HEK293 (cell line): ENCODE data around the gene PXDC1.

Source experiments
- CTCF ChIA-PET: fragments of 350-600 bp; formaldehyde crosslinking; extraction: SDS; loops from one replicate; lab custom pipeline; 2021; ENCODE audit warnings: antibody characterized with exemption; lab: Yijun Ruan, JAX
- POLR2A ChIA-PET: fragments of 300-600 bp; formaldehyde crosslinking; extraction: SDS; loops from one replicate; lab custom pipeline; 2020; ENCODE audit warnings: antibody characterized with exemption, inconsistent platforms; lab: Yijun Ruan, JAX
- H3K27ac ChIP-seq: fragments of 200-500 bp; sonication (Bioruptor generic); 2 replicates; pipeline ENCODE4 v1.5.1; 2014; ENCODE audit warnings: low read depth, low read length, control low read depth, inconsistent platforms; ENCODE audit errors: extremely low read depth
- H3K36me3 ChIP-seq, 2 experiments: fragments of 200-500 bp in 1 of 2; sonication (Bioruptor generic) in 1 of 2; 1 replicate in 1 of 2; 2 replicates in 1 of 2; pipeline ENCODE4 v1.5.1; 2014 to 2017; ENCODE audit warnings: inconsistent platforms in 2 of 2, low read length in 2 of 2; ENCODE audit not compliant: control insufficient read depth in 2 of 2, insufficient read depth in 1 of 2
- H3K4me1 ChIP-seq: fragments of 200-500 bp; sonication (Bioruptor generic); 2 replicates; pipeline ENCODE4 v1.5.1; 2014; ENCODE audit warnings: mild to moderate bottlenecking, low read length, inconsistent platforms; ENCODE audit not compliant: control insufficient read depth, insufficient read depth
- H3K4me3 ChIP-seq: 2 replicates; pipeline ENCODE4 v1.5.1; 2011; ENCODE audit warnings: low read depth, mild to moderate bottlenecking, control low read depth, low read length, moderate library complexity
- H3K9me3 ChIP-seq: fragments of 200-500 bp; sonication (Bioruptor generic); 2 replicates; pipeline ENCODE4 v1.5.1; 2014; ENCODE audit warnings: low read depth, low read length, inconsistent platforms; ENCODE audit not compliant: control insufficient read depth, insufficient read depth
- GLIS2 ChIP-seq: fragments of 450-650 bp; formaldehyde crosslinking; IDR thresholded peaks from 2 replicates; pipeline ENCODE4 v1.5.1; 2016; ENCODE audit warnings: missing biosample characterization, missing genetic modification characterization
- HOXD13 ChIP-seq: sonication (generic); formaldehyde crosslinking; IDR thresholded peaks from 2 replicates; pipeline ENCODE4 v1.8.0; 2022; ENCODE audit warnings: missing genetic modification reagents, borderline replicate concordance
- RBAK ChIP-seq: fragments of 450-650 bp; formaldehyde crosslinking; IDR thresholded peaks from 2 replicates; pipeline ENCODE4 v1.5.1; 2016; ENCODE audit warnings: missing biosample characterization, missing genetic modification characterization
- REPIN1 ChIP-seq: fragments of 450-650 bp; formaldehyde crosslinking; IDR thresholded peaks from 2 replicates; pipeline ENCODE4 v1.5.1; 2017; ENCODE audit warnings: missing biosample characterization, missing genetic modification characterization, low read depth
- ZEB2 ChIP-seq: fragments of 450-650 bp; formaldehyde crosslinking; IDR thresholded peaks from 2 replicates; pipeline ENCODE4 v1.5.1; 2016; ENCODE audit warnings: missing biosample characterization, missing genetic modification characterization
- ZFP69B ChIP-seq: fragments of 450-650 bp; formaldehyde crosslinking; IDR thresholded peaks from 2 replicates; pipeline ENCODE4 v1.5.1; 2016; ENCODE audit warnings: missing biosample characterization, missing genetic modification characterization
- ZIC2 ChIP-seq: fragments of 450-650 bp; formaldehyde crosslinking; IDR thresholded peaks from 2 replicates; pipeline ENCODE4 v1.5.1; 2016; ENCODE audit warnings: missing biosample characterization, missing genetic modification characterization
- ZNF223 ChIP-seq: fragments of 450-650 bp; formaldehyde crosslinking; IDR thresholded peaks from 2 replicates; pipeline ENCODE4 v1.5.1; 2016; ENCODE audit warnings: missing biosample characterization, missing genetic modification characterization
- ZNF239 ChIP-seq: fragments of 450-650 bp; formaldehyde crosslinking; IDR thresholded peaks from 2 replicates; pipeline ENCODE4 v1.5.1; 2016; ENCODE audit warnings: missing biosample characterization, missing genetic modification characterization
- ZNF266 ChIP-seq: fragments of 450-650 bp; formaldehyde crosslinking; IDR thresholded peaks from 2 replicates; pipeline ENCODE4 v1.5.1; 2016; ENCODE audit warnings: missing biosample characterization, missing genetic modification characterization, low read depth
- ZNF292 ChIP-seq: fragments of 450-650 bp; formaldehyde crosslinking; IDR thresholded peaks from 2 replicates; pipeline ENCODE4 v1.5.1; 2016; ENCODE audit warnings: low read depth, missing biosample characterization, missing genetic modification characterization, borderline replicate concordance
- ZNF341 ChIP-seq: fragments of 450-650 bp; formaldehyde crosslinking; IDR thresholded peaks from 2 replicates; pipeline ENCODE4; 2016; ENCODE audit warnings: low read depth, missing biosample characterization, missing genetic modification characterization
- ZNF48 ChIP-seq: fragments of 450-650 bp; formaldehyde crosslinking; IDR thresholded peaks from 2 replicates; pipeline ENCODE4 v1.5.1; 2016; ENCODE audit warnings: missing biosample characterization, missing genetic modification characterization
- ZSCAN30 ChIP-seq: fragments of 450-650 bp; IDR thresholded peaks from 2 replicates; pipeline ENCODE4 v1.5.1; 2018; ENCODE audit warnings: missing biosample characterization, mild to moderate bottlenecking, missing genetic modification characterization, moderate library complexity
- TF ChIP-seq, protein P1 (sequence below): fragments of 450-650 bp; formaldehyde crosslinking; IDR thresholded peaks from 2 replicates; pipeline ENCODE4 v1.5.1; 2016; ENCODE audit warnings: missing biosample characterization, missing genetic modification characterization, borderline replicate concordance
- TF ChIP-seq, protein P2 (sequence below): fragments of 450-650 bp; formaldehyde crosslinking; conservative IDR thresholded peaks from 2 replicates; pipeline ENCODE4 v1.5.1; 2016; ENCODE audit warnings: low read depth, missing biosample characterization, missing genetic modification characterization
- TF ChIP-seq, protein P3 (sequence below): fragments of 450-650 bp; formaldehyde crosslinking; IDR thresholded peaks from 2 replicates; pipeline ENCODE4 v1.5.1; 2017; ENCODE audit warnings: missing biosample characterization, mild to moderate bottlenecking, missing genetic modification characterization, moderate library complexity
- TF ChIP-seq, protein P4 (sequence below): fragments of 450-650 bp; formaldehyde crosslinking; IDR thresholded peaks from 2 replicates; pipeline ENCODE4 v1.5.1; 2016; ENCODE audit warnings: missing biosample characterization, missing genetic modification characterization
- TF ChIP-seq, protein P5 (sequence below): fragments of 450-650 bp; formaldehyde crosslinking; IDR thresholded peaks from 2 replicates; pipeline ENCODE4 v1.5.1; 2016; ENCODE audit warnings: missing biosample characterization, missing genetic modification characterization
- TF ChIP-seq, protein P6 (sequence below): fragments of 450-650 bp; formaldehyde crosslinking; optimal IDR thresholded peaks from 2 replicates; pipeline ENCODE3; 2016; ENCODE audit warnings: missing biosample characterization, mild to moderate bottlenecking, missing genetic modification characterization

The PXDC1 gene

DNA sequence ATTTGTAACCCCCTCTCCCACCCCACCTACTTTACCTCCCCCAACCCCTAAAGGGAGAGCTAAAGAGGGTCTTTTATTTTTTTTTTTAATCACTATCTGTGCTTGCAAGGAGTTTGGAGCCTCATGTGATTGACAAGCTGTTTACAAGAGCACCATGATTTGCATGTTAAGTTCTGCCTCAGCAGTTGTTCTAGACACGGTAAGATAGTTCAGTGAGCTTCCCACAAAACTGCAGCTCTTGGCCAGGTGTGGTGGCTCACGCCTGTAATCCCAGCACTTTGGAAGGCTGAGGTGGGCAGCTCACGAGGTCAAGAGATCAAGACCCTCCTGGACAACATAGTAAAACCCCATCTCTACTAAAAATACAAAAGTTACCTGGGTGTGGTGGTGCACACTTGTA is 5.0 kb upstream of the PXDC1 start (continued):
- TF ChIP-seq, protein P1, sequence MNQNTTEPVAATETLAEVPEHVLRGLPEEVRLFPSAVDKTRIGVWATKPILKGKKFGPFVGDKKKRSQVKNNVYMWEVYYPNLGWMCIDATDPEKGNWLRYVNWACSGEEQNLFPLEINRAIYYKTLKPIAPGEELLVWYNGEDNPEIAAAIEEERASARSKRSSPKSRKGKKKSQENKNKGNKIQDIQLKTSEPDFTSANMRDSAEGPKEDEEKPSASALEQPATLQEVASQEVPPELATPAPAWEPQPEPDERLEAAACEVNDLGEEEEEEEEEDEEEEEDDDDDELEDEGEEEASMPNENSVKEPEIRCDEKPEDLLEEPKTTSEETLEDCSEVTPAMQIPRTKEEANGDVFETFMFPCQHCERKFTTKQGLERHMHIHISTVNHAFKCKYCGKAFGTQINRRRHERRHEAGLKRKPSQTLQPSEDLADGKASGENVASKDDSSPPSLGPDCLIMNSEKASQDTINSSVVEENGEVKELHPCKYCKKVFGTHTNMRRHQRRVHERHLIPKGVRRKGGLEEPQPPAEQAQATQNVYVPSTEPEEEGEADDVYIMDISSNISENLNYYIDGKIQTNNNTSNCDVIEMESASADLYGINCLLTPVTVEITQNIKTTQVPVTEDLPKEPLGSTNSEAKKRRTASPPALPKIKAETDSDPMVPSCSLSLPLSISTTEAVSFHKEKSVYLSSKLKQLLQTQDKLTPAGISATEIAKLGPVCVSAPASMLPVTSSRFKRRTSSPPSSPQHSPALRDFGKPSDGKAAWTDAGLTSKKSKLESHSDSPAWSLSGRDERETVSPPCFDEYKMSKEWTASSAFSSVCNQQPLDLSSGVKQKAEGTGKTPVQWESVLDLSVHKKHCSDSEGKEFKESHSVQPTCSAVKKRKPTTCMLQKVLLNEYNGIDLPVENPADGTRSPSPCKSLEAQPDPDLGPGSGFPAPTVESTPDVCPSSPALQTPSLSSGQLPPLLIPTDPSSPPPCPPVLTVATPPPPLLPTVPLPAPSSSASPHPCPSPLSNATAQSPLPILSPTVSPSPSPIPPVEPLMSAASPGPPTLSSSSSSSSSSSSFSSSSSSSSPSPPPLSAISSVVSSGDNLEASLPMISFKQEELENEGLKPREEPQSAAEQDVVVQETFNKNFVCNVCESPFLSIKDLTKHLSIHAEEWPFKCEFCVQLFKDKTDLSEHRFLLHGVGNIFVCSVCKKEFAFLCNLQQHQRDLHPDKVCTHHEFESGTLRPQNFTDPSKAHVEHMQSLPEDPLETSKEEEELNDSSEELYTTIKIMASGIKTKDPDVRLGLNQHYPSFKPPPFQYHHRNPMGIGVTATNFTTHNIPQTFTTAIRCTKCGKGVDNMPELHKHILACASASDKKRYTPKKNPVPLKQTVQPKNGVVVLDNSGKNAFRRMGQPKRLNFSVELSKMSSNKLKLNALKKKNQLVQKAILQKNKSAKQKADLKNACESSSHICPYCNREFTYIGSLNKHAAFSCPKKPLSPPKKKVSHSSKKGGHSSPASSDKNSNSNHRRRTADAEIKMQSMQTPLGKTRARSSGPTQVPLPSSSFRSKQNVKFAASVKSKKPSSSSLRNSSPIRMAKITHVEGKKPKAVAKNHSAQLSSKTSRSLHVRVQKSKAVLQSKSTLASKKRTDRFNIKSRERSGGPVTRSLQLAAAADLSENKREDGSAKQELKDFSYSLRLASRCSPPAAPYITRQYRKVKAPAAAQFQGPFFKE (tag by site-specific recombination): no peak
- no peak for TF ChIP-seq ZNF223 (tag by site-specific recombination)
- TF ChIP-seq ZNF341 (tag by site-specific recombination): no peak
- TF ChIP-seq, protein P2, sequence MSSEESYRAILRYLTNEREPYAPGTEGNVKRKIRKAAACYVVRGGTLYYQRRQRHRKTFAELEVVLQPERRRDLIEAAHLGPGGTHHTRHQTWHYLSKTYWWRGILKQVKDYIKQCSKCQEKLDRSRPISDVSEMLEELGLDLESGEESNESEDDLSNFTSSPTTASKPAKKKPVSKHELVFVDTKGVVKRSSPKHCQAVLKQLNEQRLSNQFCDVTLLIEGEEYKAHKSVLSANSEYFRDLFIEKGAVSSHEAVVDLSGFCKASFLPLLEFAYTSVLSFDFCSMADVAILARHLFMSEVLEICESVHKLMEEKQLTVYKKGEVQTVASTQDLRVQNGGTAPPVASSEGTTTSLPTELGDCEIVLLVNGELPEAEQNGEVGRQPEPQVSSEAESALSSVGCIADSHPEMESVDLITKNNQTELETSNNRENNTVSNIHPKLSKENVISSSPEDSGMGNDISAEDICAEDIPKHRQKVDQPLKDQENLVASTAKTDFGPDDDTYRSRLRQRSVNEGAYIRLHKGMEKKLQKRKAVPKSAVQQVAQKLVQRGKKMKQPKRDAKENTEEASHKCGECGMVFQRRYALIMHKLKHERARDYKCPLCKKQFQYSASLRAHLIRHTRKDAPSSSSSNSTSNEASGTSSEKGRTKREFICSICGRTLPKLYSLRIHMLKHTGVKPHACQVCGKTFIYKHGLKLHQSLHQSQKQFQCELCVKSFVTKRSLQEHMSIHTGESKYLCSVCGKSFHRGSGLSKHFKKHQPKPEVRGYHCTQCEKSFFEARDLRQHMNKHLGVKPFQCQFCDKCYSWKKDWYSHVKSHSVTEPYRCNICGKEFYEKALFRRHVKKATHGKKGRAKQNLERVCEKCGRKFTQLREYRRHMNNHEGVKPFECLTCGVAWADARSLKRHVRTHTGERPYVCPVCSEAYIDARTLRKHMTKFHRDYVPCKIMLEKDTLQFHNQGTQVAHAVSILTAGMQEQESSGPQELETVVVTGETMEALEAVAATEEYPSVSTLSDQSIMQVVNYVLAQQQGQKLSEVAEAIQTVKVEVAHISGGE (tag by site-specific recombination): no peak
- TF ChIP-seq ZNF239: no peak
- TF ChIP-seq ZNF292: no peak
- TF ChIP-seq, protein P3, sequence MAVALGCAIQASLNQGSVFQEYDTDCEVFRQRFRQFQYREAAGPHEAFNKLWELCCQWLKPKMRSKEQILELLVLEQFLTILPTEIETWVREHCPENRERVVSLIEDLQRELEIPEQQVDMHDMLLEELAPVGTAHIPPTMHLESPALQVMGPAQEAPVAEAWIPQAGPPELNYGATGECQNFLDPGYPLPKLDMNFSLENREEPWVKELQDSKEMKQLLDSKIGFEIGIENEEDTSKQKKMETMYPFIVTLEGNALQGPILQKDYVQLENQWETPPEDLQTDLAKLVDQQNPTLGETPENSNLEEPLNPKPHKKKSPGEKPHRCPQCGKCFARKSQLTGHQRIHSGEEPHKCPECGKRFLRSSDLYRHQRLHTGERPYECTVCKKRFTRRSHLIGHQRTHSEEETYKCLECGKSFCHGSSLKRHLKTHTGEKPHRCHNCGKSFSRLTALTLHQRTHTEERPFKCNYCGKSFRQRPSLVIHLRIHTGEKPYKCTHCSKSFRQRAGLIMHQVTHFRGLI (tag by site-specific recombination): no peak
- TF ChIP-seq ZEB2 (tag by site-specific recombination): no peak

DNA sequence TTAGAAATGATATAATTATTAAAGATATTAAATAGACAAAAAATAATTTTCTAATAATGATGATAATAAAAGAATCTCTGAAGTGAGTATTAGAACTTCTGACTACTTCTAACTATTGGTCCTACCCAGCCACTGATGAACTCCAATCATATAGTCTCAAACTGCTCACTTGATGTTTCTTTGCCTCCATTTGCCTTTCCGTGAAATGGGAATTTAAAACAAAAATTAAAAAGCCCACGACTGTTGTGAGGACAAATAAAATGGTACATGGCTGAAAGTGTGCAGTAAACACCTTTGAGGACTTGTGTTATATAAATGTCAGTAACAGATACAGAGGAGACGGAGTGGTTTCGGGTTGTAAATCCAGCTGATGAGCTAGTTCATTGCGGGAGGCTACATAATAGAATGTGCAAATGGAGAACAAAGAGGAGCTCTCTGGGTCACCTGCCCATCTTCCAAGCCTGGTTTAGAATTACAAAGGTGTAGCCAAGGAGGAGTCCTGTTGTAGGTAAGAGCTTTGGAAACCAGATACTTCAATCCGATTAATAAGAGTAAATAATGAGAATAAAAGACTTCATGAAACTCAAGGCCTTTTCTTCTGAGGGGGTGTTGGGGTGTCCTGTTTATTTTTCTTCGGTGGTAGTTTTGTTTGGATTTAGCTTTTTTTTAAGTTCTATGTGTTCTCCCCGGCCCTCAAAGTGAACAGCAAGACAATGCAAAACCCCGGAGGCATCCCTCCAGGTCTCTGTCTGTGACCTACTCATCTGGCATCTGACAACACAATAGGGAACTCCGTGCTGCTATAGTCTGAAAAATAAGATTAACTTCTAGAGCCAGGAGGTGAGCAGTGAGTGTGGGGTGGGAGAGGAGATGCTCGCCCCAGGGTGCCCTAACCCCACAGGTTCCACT is 4.4 kb upstream of the PXDC1 start:
- no peak overlapping the region for H3K27ac ChIP-seq
- H3K9me3 ChIP-seq: no peaks in the 10 kb centered on the region
- H3K36me3 ChIP-seq: no peaks in the 10 kb centered on the region
- no peaks in the 10 kb centered on the region for H3K4me1 ChIP-seq
- CTCF ChIA-PET: interaction anchor here (0.6 to 2.5 kb wide), 10 partner anchors 12 to 1237 kb away, joined by 3 to 8 read pairs (median 4); partner anchors contain the start of gene FAM50B
- POLR2A ChIA-PET: interaction anchor here (0.9 kb wide), 1 partner anchor 20 kb away, joined by 4 read pairs; no protein-coding TSS in a partner anchor
- H3K4me3 ChIP-seq: no peak overlapping the region
- no peak for TF ChIP-seq REPIN1 (tag by site-specific recombination)
- no peak for TF ChIP-seq ZFP69B (tag by site-specific recombination)
- no peak for TF ChIP-seq GLIS2 (tag by site-specific recombination)
- TF ChIP-seq, protein P4, sequence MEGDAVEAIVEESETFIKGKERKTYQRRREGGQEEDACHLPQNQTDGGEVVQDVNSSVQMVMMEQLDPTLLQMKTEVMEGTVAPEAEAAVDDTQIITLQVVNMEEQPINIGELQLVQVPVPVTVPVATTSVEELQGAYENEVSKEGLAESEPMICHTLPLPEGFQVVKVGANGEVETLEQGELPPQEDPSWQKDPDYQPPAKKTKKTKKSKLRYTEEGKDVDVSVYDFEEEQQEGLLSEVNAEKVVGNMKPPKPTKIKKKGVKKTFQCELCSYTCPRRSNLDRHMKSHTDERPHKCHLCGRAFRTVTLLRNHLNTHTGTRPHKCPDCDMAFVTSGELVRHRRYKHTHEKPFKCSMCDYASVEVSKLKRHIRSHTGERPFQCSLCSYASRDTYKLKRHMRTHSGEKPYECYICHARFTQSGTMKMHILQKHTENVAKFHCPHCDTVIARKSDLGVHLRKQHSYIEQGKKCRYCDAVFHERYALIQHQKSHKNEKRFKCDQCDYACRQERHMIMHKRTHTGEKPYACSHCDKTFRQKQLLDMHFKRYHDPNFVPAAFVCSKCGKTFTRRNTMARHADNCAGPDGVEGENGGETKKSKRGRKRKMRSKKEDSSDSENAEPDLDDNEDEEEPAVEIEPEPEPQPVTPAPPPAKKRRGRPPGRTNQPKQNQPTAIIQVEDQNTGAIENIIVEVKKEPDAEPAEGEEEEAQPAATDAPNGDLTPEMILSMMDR (tag by site-specific recombination): no peak
- TF ChIP-seq ZSCAN30 (tag by site-specific recombination): no peak
- no peak for TF ChIP-seq ZNF266
- TF ChIP-seq, protein P5, sequence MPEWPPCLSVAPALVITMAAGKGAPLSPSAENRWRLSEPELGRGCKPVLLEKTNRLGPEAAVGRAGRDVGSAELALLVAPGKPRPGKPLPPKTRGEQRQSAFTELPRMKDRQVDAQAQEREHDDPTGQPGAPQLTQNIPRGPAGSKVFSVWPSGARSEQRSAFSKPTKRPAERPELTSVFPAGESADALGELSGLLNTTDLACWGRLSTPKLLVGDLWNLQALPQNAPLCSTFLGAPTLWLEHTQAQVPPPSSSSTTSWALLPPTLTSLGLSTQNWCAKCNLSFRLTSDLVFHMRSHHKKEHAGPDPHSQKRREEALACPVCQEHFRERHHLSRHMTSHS (tag by site-specific recombination): no peak
- no peak for TF ChIP-seq HOXD13
- TF ChIP-seq ZIC2: no peak
- TF ChIP-seq, protein P6, sequence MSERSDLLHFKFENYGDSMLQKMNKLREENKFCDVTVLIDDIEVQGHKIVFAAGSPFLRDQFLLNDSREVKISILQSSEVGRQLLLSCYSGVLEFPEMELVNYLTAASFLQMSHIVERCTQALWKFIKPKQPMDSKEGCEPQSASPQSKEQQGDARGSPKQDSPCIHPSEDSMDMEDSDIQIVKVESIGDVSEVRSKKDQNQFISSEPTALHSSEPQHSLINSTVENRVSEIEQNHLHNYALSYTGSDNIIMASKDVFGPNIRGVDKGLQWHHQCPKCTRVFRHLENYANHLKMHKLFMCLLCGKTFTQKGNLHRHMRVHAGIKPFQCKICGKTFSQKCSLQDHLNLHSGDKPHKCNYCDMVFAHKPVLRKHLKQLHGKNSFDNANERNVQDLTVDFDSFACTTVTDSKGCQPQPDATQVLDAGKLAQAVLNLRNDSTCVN: no peak
- TF ChIP-seq ZNF48 (tag by site-specific recombination): no peak
- TF ChIP-seq RBAK (tag by site-specific recombination): no peak
